Activated CD4-positive, alpha-beta T cell treated with anti-CD3 and anti-CD28 coated beads for 1 hour (primary cell): ENCODE data around the gene ATG101.

Experiments used
- DNase-seq: peaks from one replicate; pipeline ENCODE4 v3.0.0-alpha.2; 2020

The ATG101 gene

GRCh38 chr12:52058631-52059361, 11.0 kb upstream of the ATG101 start:
- DNase-seq, result peak; percentile 59

- peak; percentile 51 for DNase-seq
Observed at GRCh38 chr12:52059582-52060497, 9.9 kb upstream of the ATG101 start.

DNA sequence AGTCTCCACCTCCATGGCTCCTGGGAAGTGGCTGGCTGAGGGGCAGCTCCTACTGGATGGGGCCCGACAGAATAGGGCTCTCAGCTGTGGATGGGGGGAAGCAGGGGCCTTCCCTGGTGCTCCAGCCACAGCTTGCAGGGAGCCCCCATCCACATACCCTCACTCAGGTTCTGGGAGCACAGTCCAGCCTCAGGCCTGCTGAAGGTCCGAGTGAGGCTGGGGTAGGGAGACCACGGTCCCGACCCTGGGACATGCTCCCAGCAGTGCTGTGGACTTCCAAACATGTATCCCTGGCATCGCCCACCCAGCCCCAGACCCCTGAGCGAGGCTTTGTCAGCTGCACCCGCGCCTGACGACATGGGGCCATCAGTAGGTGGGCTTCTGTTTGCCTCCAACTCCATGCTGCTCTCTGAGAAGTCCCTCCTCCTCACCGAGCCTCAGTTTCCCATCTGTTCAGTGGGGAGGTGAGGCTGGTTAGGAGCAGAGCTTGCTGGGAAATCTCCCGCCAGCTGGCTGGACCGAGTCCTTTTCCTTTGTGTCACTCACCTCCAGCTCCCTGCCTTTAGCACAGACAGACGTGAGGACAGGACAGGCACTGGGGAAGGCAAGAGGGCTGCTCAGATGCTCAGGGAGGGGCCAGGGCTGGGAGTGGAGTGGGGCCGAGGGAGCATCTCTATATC, 9.1 kb upstream of the ATG101 start:
- peak; percentile 76 for DNase-seq

GRCh38 chr12:52061470-52062166, 8.2 kb upstream of the ATG101 start:
- peak; percentile 48 for DNase-seq

DNA sequence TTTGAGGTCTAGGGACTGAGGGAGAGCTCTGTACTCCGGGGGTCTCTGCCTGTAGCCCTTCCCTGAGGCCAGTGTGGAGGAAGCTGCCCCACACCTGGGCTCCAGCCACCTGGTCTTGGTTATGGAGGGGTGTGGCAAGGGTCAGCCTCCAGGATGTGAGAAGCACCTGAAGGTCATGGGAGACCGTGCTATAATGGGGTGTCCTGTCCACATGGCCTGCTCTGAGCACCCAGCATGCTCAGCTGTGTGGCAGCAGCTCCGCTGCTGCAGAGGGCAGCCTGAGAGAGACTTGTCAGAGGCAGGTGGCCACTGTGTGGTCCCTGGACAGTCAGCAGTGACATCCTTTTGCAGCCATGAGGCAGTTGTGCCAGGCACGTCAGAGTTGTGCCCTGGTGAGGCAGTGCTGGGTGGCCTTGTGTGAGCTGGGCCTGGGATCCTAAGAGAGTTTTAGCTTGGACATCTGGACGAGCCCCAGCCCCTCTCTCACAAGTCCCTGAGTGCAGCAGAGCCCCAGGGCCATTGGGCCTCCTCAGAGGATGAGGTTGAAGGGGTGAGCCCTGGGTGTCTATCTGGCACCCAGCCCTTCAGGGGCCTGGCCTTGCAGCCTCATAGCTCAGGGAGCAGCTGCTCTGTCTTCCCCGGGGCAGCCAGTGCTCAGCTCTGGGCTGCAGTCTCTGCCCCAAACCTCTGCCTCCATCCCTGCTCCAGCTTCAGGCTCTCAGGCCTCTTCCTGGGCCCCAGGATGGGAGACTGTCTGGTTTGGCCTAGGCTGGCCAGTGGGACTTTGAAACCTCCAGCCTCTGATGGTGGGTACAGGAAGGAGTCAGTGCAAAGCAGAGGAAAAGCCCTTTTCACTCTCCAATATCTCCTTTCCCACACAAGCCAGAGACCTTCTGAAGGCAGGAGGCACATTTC, 7.4 kb upstream of the ATG101 start:
- DNase-seq, result peak; percentile 34

- DNase-seq, result no peak
Observed at GRCh38 chr12:52063082-52063924, 6.5 kb upstream of the ATG101 start.

GRCh38 chr12:52063981-52064649, 5.7 kb upstream of the ATG101 start:
- DNase-seq, result no peak

- DNase-seq, result no peak
Observed at GRCh38 chr12:52066346-52067080, 3.3 kb upstream of the ATG101 start.

GRCh38 chr12:52067081-52067374, 2.8 kb upstream of the ATG101 start:
- DNase-seq, result no peak

DNA sequence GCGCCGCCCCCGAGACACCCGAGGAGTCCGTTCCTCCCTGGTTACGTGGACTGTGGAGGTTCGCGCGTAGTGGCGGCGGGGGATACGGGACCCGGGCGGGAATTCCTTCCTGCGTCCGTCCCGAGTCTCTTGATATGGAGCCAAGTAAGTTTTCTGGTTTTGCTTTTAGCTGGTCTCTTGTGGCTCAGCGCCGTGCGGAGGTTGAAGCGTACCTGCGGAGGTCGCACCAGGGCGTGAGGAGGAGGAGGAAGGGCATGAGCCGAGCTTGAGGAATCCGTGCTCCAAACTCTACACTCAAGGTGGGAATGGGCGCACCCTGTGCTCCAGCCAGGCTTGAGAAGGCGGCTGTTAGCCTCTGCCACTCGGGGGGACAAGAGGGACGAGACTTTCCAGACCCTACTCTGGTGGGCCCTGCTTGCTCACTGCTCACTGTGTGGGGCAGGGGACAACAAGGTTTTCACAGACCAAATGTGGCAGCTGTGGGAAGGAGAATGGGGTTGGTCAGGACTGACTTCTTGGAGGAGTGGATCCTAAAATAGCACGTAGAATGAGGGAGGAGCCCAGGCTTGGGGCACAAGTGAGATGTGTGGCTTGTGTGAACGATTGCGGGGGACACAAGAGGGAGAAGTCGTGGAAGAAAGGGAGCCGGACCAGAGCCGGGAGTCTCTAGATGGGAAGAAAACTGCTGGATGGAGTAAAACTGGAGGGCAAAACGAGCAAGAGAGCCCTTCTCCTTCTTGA, 577 bp downstream of the ATG101 start:
- no peak for DNase-seq

GRCh38 chr12:52073531-52074381, 4.0 kb downstream of the ATG101 start:
- no peak for DNase-seq

DNA sequence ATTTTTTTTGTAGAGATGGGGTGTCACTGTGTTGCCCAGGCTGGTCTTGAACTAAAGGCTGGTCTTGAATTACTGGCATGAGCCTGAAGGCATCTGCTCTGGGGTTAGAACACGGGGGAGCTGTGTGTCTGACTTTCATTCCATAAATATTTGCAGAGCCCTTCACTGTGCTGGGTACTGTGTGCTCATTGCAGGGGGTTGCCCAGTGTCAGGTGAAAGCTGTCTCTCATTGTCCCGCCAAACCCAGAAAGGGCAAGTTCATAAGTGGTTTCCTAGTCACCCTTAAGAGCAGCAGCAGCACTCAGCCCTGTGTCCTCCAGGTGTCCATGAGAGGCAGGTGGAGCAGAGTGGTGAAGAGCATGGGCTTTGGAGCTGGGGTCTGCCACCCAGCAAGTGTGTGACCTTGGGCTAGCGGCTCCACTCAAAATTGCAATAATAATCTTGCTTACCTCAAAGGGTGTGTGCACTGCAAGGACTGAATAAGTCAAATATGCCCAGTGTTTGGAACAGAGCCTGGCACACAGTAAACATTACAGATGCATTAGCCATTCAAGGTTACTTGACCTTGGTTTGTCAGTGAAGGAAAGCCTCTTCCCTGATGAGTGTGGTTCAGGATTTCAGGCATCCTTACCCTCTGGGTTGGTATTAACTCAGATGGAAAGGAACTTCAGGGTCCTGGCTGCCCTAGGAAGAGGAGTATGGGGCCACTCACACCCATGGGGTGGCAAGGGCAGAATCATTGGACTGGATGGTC, 5.4 kb downstream of the ATG101 start:
- DNase-seq, result no peak

DNA sequence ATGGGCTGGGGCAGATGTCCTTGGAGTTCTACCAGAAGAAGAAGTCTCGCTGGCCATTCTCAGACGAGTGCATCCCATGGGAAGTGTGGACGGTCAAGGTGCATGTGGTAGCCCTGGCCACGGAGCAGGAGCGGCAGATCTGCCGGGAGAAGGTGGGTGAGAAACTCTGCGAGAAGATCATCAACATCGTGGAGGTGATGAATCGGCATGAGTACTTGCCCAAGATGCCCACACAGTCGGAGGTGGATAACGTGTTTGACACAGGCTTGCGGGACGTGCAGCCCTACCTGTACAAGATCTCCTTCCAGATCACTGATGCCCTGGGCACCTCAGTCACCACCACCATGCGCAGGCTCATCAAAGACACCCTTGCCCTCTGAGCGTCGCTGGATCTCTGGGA, 7.0 kb downstream of the ATG101 start:
- no peak for DNase-seq

- DNase-seq, result no peak
Observed at GRCh38 chr12:52078276-52078675, 8.5 kb downstream of the ATG101 start.

DNA sequence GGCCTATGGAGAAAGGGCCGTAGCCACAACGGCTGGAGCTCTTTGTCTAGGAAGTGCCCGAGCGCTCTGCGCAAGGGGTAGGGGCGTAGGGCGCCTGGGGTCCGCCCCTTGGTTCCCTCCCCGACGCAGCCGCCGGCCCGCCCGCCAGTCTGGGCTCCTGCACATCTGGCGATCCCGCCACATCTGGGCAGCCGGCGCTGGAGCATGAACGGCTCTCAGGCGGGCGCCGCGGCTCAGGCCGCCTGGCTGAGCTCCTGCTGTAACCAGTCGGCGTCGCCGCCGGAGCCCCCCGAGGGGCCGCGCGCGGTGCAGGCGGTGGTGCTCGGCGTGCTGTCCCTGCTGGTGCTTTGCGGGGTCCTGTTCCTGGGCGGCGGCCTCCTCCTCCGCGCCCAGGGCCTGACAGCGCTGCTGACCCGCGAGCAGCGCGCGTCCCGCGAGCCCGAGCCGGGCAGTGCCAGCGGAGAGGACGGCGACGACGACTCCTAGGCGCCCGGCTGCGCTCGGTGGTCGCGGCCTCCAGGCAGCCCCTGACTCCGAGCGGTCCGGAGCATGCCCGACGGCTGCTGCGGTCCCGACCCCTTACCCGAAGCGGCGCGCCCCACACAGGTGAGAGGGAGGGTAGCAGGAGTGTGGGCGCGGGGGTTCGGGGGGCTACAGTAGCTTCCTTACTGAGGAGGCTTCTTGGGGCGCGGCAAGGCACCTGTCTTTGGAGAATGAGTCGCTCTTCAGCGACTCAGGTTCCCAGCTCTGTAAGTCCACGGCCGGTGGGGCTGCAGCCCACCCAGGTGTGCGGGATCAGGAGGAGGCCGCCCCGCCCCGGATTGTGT, 10.0 kb downstream of the ATG101 start, which contains the start of gene SMIM41:
Gene SMIM41, plus strand, starts transcription at position 129 of the 827 bp plus-strand sequence. Its CDS starts 76 bp downstream, at position 205.
- no peak for DNase-seq
